SJSA1 (cell line): ENCODE measurements around the gene FHOD3. TPM values are rescaled to one million over a fixed set of nuclear protein-coding genes. Genes with fewer than 3 reads are reported as not detected.
"Not testable (repeated sequence)": the region's sequence is repeated elsewhere in the genome, so short reads cannot be mapped to it uniquely, and the experiment has no call there.

Experiments
- DNase-seq, 2 experiments: peaks; one replicate each; pipeline ENCODE4 v3.0.0-alpha.2; 2015 to 2020; ENCODE audit warnings: low spot score in 2 of 2, low read depth in 1 of 2
- H3K27ac ChIP-seq: fragments of 250-450 bp; sonication (Bioruptor Pico); 2 replicates; pipeline ENCODE4 v1.5.1; 2020; ENCODE audit warnings: mild to moderate bottlenecking, moderate library complexity
- H3K27me3 ChIP-seq: fragments of 250-450 bp; sonication (Bioruptor Pico); replicated peaks from 2 replicates; pipeline ENCODE4 v1.5.1; 2020; ENCODE audit warnings: mild to moderate bottlenecking, moderate library complexity
- H3K36me3 ChIP-seq: fragments of 250-450 bp; sonication (Bioruptor Pico); 2 replicates; pipeline ENCODE4 v1.5.1; 2020; ENCODE audit warnings: mild to moderate bottlenecking
- H3K4me1 ChIP-seq: fragments of 250-450 bp; sonication (Bioruptor Pico); replicated peaks from 2 replicates; pipeline ENCODE4 v1.6.1; 2021; ENCODE audit warnings: mild to moderate bottlenecking
- H3K4me3 ChIP-seq: fragments of 250-450 bp; sonication (Bioruptor Pico); 2 replicates; pipeline ENCODE4 v1.5.1; 2020; ENCODE audit warnings: mild to moderate bottlenecking
- H3K9me3 ChIP-seq: fragments of 250-450 bp; sonication (Bioruptor Pico); replicated peaks from 2 replicates; pipeline ENCODE4 v1.5.1; 2020; ENCODE audit warnings: mild to moderate bottlenecking
- total RNA-seq: library from RNA; depleted of rRNA; stranded (reverse); fragments of >200 nt; shearing (Covaris generic); gene quantifications from 2 replicates; pipeline ENCODE4 v1.2.3, GENCODE V29; 2014

The FHOD3 gene
- total RNA-seq, 1 experiment from 2014 or later = 0.53 TPM

- H3K4me3 ChIP-seq = no peak overlapping the region
- no peaks in the 10 kb centered on the region for H3K9me3 ChIP-seq
- no peak overlapping the region for H3K27ac ChIP-seq
- no peaks in the 10 kb centered on the region for H3K4me1 ChIP-seq
- H3K36me3 ChIP-seq = no peaks in the 10 kb centered on the region
- H3K27me3 ChIP-seq = no peaks in the 10 kb centered on the region
- no peak for DNase-seq
Measured at GRCh38 chr18:36546876-36547275, 249.4 kb downstream of the FHOD3 start.

GRCh38 chr18:36547544-36547943 lies 250.0 kb downstream of the FHOD3 start:
- H3K27ac ChIP-seq = no peak overlapping the region
- H3K27me3 ChIP-seq = no peaks in the 10 kb centered on the region
- no peaks in the 10 kb centered on the region for H3K9me3 ChIP-seq
- no peaks in the 10 kb centered on the region for H3K4me1 ChIP-seq
- H3K4me3 ChIP-seq = no peak overlapping the region
- DNase-seq = no peak
- no peaks in the 10 kb centered on the region for H3K36me3 ChIP-seq

- not testable (repeated sequence) for H3K36me3 ChIP-seq, H3K4me1 ChIP-seq, H3K9me3 ChIP-seq, H3K27ac ChIP-seq, H3K27me3 ChIP-seq, DNase-seq, H3K4me3 ChIP-seq
Measured at GRCh38 chr18:36551274-36551673, 253.8 kb downstream of the FHOD3 start.

- H3K4me1 ChIP-seq = no peaks in the 10 kb centered on the region
- H3K27ac ChIP-seq = no peak overlapping the region
- no peak for DNase-seq
- H3K9me3 ChIP-seq = no peaks in the 10 kb centered on the region
- H3K4me3 ChIP-seq = no peak overlapping the region
- no peaks in the 10 kb centered on the region for H3K27me3 ChIP-seq
- no peaks in the 10 kb centered on the region for H3K36me3 ChIP-seq
Measured at GRCh38 chr18:36558234-36558633, 260.7 kb downstream of the FHOD3 start.

GRCh38 chr18:36559149-36559857 lies 261.8 kb downstream of the FHOD3 start:
- Histone ChIP-seq H3K9me3 (no peaks in the 10 kb centered on the region), H3K4me3 (no peak overlapping the region), H3K27ac (no peak overlapping the region), H3K36me3 (no peaks in the 10 kb centered on the region), H3K4me1 (no peaks in the 10 kb centered on the region), H3K27me3 (no peaks in the 10 kb centered on the region)
- no peak for DNase-seq

- Histone ChIP-seq H3K27me3 (no peaks in the 10 kb centered on the region), H3K36me3 (no peaks in the 10 kb centered on the region), H3K4me3 (no peak overlapping the region), H3K27ac (no peak overlapping the region), H3K9me3 (no peaks in the 10 kb centered on the region), H3K4me1 (no peaks in the 10 kb centered on the region)
- no peak for DNase-seq
Measured at GRCh38 chr18:36560187-36560586, 262.7 kb downstream of the FHOD3 start.

- H3K4me1 ChIP-seq = no peaks in the 10 kb centered on the region
- no peaks in the 10 kb centered on the region for H3K9me3 ChIP-seq
- H3K27me3 ChIP-seq = peaks cover 2% of the 10 kb centered on the region; the same call in 1 of the 2 replicates
- no peaks in the 10 kb centered on the region for H3K36me3 ChIP-seq
- no peak overlapping the region for H3K27ac ChIP-seq
- H3K4me3 ChIP-seq = no peak overlapping the region
- no peak for DNase-seq
Measured at GRCh38 chr18:36561046-36561445, 263.5 kb downstream of the FHOD3 start.

GRCh38 chr18:36564841-36565240 lies 267.3 kb downstream of the FHOD3 start:
- DNase-seq = no peak
- Histone ChIP-seq H3K4me1 (no peaks in the 10 kb centered on the region), H3K36me3 (no peaks in the 10 kb centered on the region), H3K9me3 (no peaks in the 10 kb centered on the region), H3K27ac (no peak overlapping the region), H3K4me3 (no peak overlapping the region), H3K27me3 (peaks cover 5% of the 10 kb centered on the region; the same call in 1 of the 2 replicates)

GRCh38 chr18:36567800-36568199 lies 270.3 kb downstream of the FHOD3 start:
- DNase-seq = no peak
- Histone ChIP-seq H3K4me1 (no peaks in the 10 kb centered on the region), H3K27me3 (peaks cover 16% of the 10 kb centered on the region), H3K4me3 (no peak overlapping the region), H3K36me3 (no peaks in the 10 kb centered on the region), H3K27ac (no peak overlapping the region), H3K9me3 (no peaks in the 10 kb centered on the region)

- H3K9me3 ChIP-seq = no peaks in the 10 kb centered on the region
- no peaks in the 10 kb centered on the region for H3K4me1 ChIP-seq
- H3K36me3 ChIP-seq = no peaks in the 10 kb centered on the region
- peaks cover 16% of the 10 kb centered on the region for H3K27me3 ChIP-seq
- no peak for DNase-seq
- no peak overlapping the region for H3K27ac ChIP-seq
- H3K4me3 ChIP-seq = no peak overlapping the region
Measured at GRCh38 chr18:36568487-36568886, 271.0 kb downstream of the FHOD3 start.

GRCh38 chr18:36572135-36572856 lies 274.8 kb downstream of the FHOD3 start:
- Histone ChIP-seq H3K27ac (no peak overlapping the region), H3K4me3 (no peak overlapping the region), H3K36me3 (no peaks in the 10 kb centered on the region)

GRCh38 chr18:36576339-36576738 lies 278.8 kb downstream of the FHOD3 start:
- no peaks in the 10 kb centered on the region for H3K9me3 ChIP-seq

More at GRCh38 chr18:36572135-36572856, 274.8 kb downstream of the FHOD3 start:
- Histone ChIP-seq H3K27me3 (peaks cover 10% of the 10 kb centered on the region), H3K9me3 (no peaks in the 10 kb centered on the region), H3K4me1 (no peaks in the 10 kb centered on the region)
- DNase-seq = peak in 1 of 2 experiments; percentile 40

GRCh38 chr18:36578871-36579710 lies 281.6 kb downstream of the FHOD3 start:
- peaks cover 15% of the 10 kb centered on the region for H3K4me1 ChIP-seq
- no peak overlapping the region for H3K4me3 ChIP-seq
- DNase-seq = no peak
- H3K27ac ChIP-seq = no peak overlapping the region
- no peaks in the 10 kb centered on the region for H3K36me3 ChIP-seq
- no peaks in the 10 kb centered on the region for H3K27me3 ChIP-seq
- H3K9me3 ChIP-seq = no peaks in the 10 kb centered on the region

More at GRCh38 chr18:36576339-36576738, 278.8 kb downstream of the FHOD3 start:
- DNase-seq = no peak
- Histone ChIP-seq H3K4me3 (no peak overlapping the region), H3K27me3 (peaks cover 10% of the 10 kb centered on the region), H3K4me1 (peaks cover 13% of the 10 kb centered on the region), H3K27ac (no peak overlapping the region), H3K36me3 (no peaks in the 10 kb centered on the region)

GRCh38 chr18:36580266-36580665 lies 282.8 kb downstream of the FHOD3 start:
- Histone ChIP-seq H3K9me3 (no peaks in the 10 kb centered on the region), H3K27ac (peak overlapping the region; percentile 54), H3K4me1 (peaks cover 15% of the 10 kb centered on the region), H3K27me3 (no peaks in the 10 kb centered on the region), H3K36me3 (no peaks in the 10 kb centered on the region), H3K4me3 (no peak overlapping the region)
- DNase-seq = no peak
